IPS DF 4.7 (cell line): ENCODE measurements around the gene FAM131C.

Experiments
- DNase-seq: peaks from one replicate; pipeline ENCODE4 v3.0.0-alpha.2; 2013; ENCODE audit warnings: low spot score; ENCODE audit errors: extremely low read depth

The FAM131C gene

GRCh38 chr1:16101623-16102022 is 28.2 kb upstream of the FAM131C start:
- DNase-seq: no peak

- DNase-seq: no peak
These were observed 26.0 kb upstream of the FAM131C start for GRCh38 chr1:16099412-16099811.

GRCh38 chr1:16095447-16095846 is 22.0 kb upstream of the FAM131C start:
- no peak for DNase-seq

- DNase-seq: no peak
These were observed 21.2 kb upstream of the FAM131C start for GRCh38 chr1:16094453-16095158.

GRCh38 chr1:16093611-16094010 is 20.2 kb upstream of the FAM131C start:
- no peak for DNase-seq

- no peak for DNase-seq
These were observed 19.6 kb upstream of the FAM131C start for GRCh38 chr1:16092923-16093511.

- DNase-seq: no peak
These were observed 18.9 kb upstream of the FAM131C start for GRCh38 chr1:16092097-16092922.

- DNase-seq: no peak
These were observed 17.8 kb upstream of the FAM131C start for GRCh38 chr1:16091296-16091695.

GRCh38 chr1:16090076-16090826 is 16.8 kb upstream of the FAM131C start:
- DNase-seq: no peak

- no peak for DNase-seq
These were observed 15.5 kb upstream of the FAM131C start for GRCh38 chr1:16088996-16089395.

GRCh38 chr1:16088351-16088911 is 15.0 kb upstream of the FAM131C start:
- no peak for DNase-seq

- DNase-seq: no peak
These were observed 14.3 kb upstream of the FAM131C start for GRCh38 chr1:16087733-16088132.

- DNase-seq: no peak
These were observed 12.1 kb upstream of the FAM131C start for GRCh38 chr1:16085522-16085921.

GRCh38 chr1:16083486-16083885 is 10.0 kb upstream of the FAM131C start:
- DNase-seq: no peak

GRCh38 chr1:16082283-16083038 is 9.0 kb upstream of the FAM131C start:
- DNase-seq: peak; percentile 60

- DNase-seq: no peak
These were observed 8.2 kb upstream of the FAM131C start for GRCh38 chr1:16081636-16082035.

- no peak for DNase-seq
These were observed 7.1 kb upstream of the FAM131C start for GRCh38 chr1:16080422-16081150.

- peak; percentile 56 for DNase-seq
These were observed 5.6 kb upstream of the FAM131C start for GRCh38 chr1:16078925-16079656.
